ENCODE results near the gene ANKRD29.

ANKRD29 gene

DNA sequence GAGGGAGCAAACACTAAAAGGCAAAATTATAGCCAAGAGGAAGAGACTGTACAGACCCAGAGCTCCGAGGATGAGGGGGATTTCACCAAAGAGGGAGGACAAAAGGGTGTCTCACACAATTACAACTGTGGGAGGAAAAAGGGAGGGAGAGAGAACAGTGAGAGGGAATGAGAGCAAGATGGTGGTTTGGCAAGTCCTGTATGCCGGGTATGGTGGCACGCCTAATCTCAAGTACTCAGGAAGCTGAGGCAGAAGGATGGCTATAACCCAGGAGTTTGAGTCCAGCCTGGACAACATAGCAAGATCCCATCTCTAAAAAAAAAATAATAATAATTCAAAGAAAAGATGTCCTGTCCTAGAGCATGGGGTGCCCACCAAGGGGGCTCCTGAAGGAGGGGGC is 110.7 kb downstream of the ANKRD29 start:
- no peak for DNase-seq

DNA sequence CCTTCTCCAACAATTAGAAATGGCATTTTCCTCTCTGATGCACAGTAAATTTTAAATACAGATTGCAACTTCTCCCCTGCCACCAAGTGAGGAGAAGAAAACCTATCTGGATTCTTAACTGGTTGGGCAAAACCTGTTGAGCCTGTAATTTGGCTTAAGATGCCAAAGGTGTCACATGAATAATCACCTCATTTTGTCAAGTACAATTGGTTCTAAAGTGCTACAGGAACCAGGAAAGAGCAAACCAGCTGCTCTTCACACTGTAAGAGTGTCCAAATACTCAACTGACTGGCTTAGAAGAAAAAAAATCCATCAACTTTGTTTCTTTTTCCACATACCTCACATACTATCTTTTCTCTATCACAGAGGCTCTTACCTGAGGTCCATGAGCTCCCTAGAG is 111.8 kb downstream of the ANKRD29 start:
- no peak for DNase-seq

Data from stimulated activated CD8-positive, alpha-beta memory T cell treated with anti-CD3 and anti-CD28 coated beads, Interleukin-4, amount 100 ng/mL, for 48 hours (primary cell).